GM21723 (cell line): ENCODE data around the gene PIK3CA.
A peak's percentile ranks its signal among the peaks of the same experiment; 100 is the strongest.

Experiments used
- ATAC-seq: cut with Tn5 transposase; IDR thresholded peaks from one replicate; pipeline ENCODE4 v1.9.1; 2021; ENCODE audit warnings: mild to moderate bottlenecking, moderate library complexity; ENCODE audit not compliant: unreplicated experiment

PIK3CA gene

GRCh38 chr3:179156775-179157174, 8.6 kb downstream of the PIK3CA start:
- no peak for ATAC-seq

- no peak for ATAC-seq
Measured at GRCh38 chr3:179158336-179159039, 10.3 kb downstream of the PIK3CA start.

- no peak for ATAC-seq
Measured at GRCh38 chr3:179163503-179163902, 15.3 kb downstream of the PIK3CA start.

- no peak for ATAC-seq
Measured at GRCh38 chr3:179164857-179165256, 16.7 kb downstream of the PIK3CA start.

- ATAC-seq, result no peak
Measured at GRCh38 chr3:179166561-179167201, 18.5 kb downstream of the PIK3CA start.

- no peak for ATAC-seq
Measured at GRCh38 chr3:179168918-179169317, 20.8 kb downstream of the PIK3CA start.

- no peak for ATAC-seq
Measured at GRCh38 chr3:179172546-179172945, 24.4 kb downstream of the PIK3CA start.

- ATAC-seq, result no peak
Measured at GRCh38 chr3:179174316-179174715, 26.2 kb downstream of the PIK3CA start.

- no peak for ATAC-seq
Measured at GRCh38 chr3:179174898-179175297, 26.7 kb downstream of the PIK3CA start.

- no peak for ATAC-seq
Measured at GRCh38 chr3:179175358-179175757, 27.2 kb downstream of the PIK3CA start.

- ATAC-seq, result no peak
Measured at GRCh38 chr3:179177611-179178010, 29.5 kb downstream of the PIK3CA start.

GRCh38 chr3:179179256-179179655, 31.1 kb downstream of the PIK3CA start:
- ATAC-seq, result no peak

GRCh38 chr3:179179979-179180759, 32.0 kb downstream of the PIK3CA start:
- no peak for ATAC-seq

GRCh38 chr3:179181021-179181472, 32.9 kb downstream of the PIK3CA start:
- ATAC-seq, result peak; percentile 72

GRCh38 chr3:179181993-179182551, 33.9 kb downstream of the PIK3CA start:
- ATAC-seq, result no peak

GRCh38 chr3:179182902-179183301, 34.7 kb downstream of the PIK3CA start:
- no peak for ATAC-seq

GRCh38 chr3:179184826-179185225, 36.7 kb downstream of the PIK3CA start:
- no peak for ATAC-seq

GRCh38 chr3:179186426-179186825, 38.3 kb downstream of the PIK3CA start:
- ATAC-seq, result no peak

GRCh38 chr3:179189759-179190158, 41.6 kb downstream of the PIK3CA start:
- no peak for ATAC-seq

GRCh38 chr3:179190581-179190980, 42.4 kb downstream of the PIK3CA start:
- ATAC-seq, result no peak

GRCh38 chr3:179192542-179192941, 44.4 kb downstream of the PIK3CA start:
- ATAC-seq, result no peak
